Adrenal gland (tissue), 5 donors: ENCODE data around the gene GLYAT.

Experiments used
- CTCF ChIP-seq, 6 experiments: fragments of 450-650 bp in 4 of 6; fragments of 200-600 bp in 2 of 6; sonication (generic) in 1 of 6; IDR thresholded peaks; 1 replicate in 5 of 6; 2 replicates in 1 of 6; pipeline versions ENCODE4 v1.5.1 to v1.8.0; 2016 to 2021; ENCODE audit warnings: antibody characterized with exemption in 6 of 6, mild to moderate bottlenecking in 2 of 6, moderate library complexity in 1 of 6
- POLR2A ChIP-seq, 2 donors: fragments of 450-650 bp; IDR thresholded peaks; one replicate each; pipeline ENCODE4 v1.6.1; 2017; ENCODE audit warnings: antibody characterized with exemption in 2 of 2, mild to moderate bottlenecking in 2 of 2, moderate library complexity in 1 of 2
- donor health status: DM: no; HTN: no; CAD: no.

- TF ChIP-seq CTCF (IDR thresholded peaks at IDR 0.05): no peak
- TF ChIP-seq POLR2A (IDR thresholded peaks at IDR 0.05): no peak
Observed at GRCh38 chr11:58742981-58743880, 11.5 kb upstream of the GLYAT start.
